MM.1S (cell line): ENCODE results near the gene SLC31A2.
"Not testable (repeated sequence)": the region's sequence is repeated elsewhere in the genome, so short reads cannot be mapped to it uniquely, and the experiment has no call there.

Experiments
- DNase-seq: peaks from one replicate; pipeline ENCODE4 v3.0.0-alpha.2; 2015
- H2AFZ ChIP-seq: fragments of 300-600 bp; sonication (generic); 2 replicates; pipeline ENCODE4 v1.6.0; 2016; ENCODE audit warnings: antibody characterized with exemption, low read length
- H3F3A ChIP-seq: fragments of 300-600 bp; sonication (generic); 2 replicates; pipeline ENCODE4 v1.6.1; 2016; ENCODE audit warnings: mild to moderate bottlenecking, antibody characterized with exemption, low read length, moderate library complexity, mixed read lengths; ENCODE audit not compliant: insufficient read depth
- H3K27ac ChIP-seq: fragments of 300-600 bp; sonication (generic); 2 replicates; pipeline ENCODE4 v1.5.1; 2016; ENCODE audit warnings: mild to moderate bottlenecking, low read length
- H3K27me3 ChIP-seq: fragments of 300-600 bp; sonication (generic); replicated peaks from 2 replicates; pipeline ENCODE4 v1.6.0; 2016; ENCODE audit warnings: low read length; ENCODE audit not compliant: insufficient read depth
- H3K36me3 ChIP-seq: fragments of 300-600 bp; sonication (generic); replicated peaks from 2 replicates; pipeline ENCODE4 v1.6.1; 2016; ENCODE audit warnings: mild to moderate bottlenecking, low read length, mixed read lengths; ENCODE audit not compliant: insufficient read depth
- H3K4me1 ChIP-seq: fragments of 300-600 bp; sonication (generic); 2 replicates; pipeline ENCODE4 v1.6.1; 2016; ENCODE audit warnings: low read length, mixed read lengths
- H3K4me2 ChIP-seq: fragments of 300-600 bp; sonication (generic); 2 replicates; pipeline ENCODE4 v1.6.0; 2016; ENCODE audit warnings: low read depth, low read length
- H3K4me3 ChIP-seq: fragments of 300-600 bp; sonication (generic); 2 replicates; pipeline ENCODE4 v1.5.1; 2016; ENCODE audit warnings: low read length, mixed read lengths
- H3K79me2 ChIP-seq: fragments of 300-600 bp; sonication (generic); 2 replicates; pipeline ENCODE4 v1.6.1; 2016; ENCODE audit warnings: mixed run types, low read length, mixed read lengths
- H3K9ac ChIP-seq: fragments of 300-600 bp; sonication (generic); 2 replicates; pipeline ENCODE4 v1.6.1; 2016; ENCODE audit warnings: low read length, mixed read lengths
- H3K9me2 ChIP-seq: fragments of 300-600 bp; sonication (generic); replicated peaks from 2 replicates; pipeline ENCODE4 v1.6.1; 2016; ENCODE audit warnings: mild to moderate bottlenecking, low read length, mixed read lengths; ENCODE audit not compliant: insufficient read depth
- H3K9me3 ChIP-seq: fragments of 300-600 bp; sonication (generic); replicated peaks from 2 replicates; pipeline ENCODE4 v1.6.1; 2016; ENCODE audit warnings: mild to moderate bottlenecking, low read length, mixed read lengths; ENCODE audit not compliant: insufficient read depth
- H4K20me1 ChIP-seq: fragments of 300-600 bp; sonication (generic); 2 replicates; pipeline ENCODE4 v1.6.1; 2016; ENCODE audit warnings: mild to moderate bottlenecking, low read length, moderate library complexity, mixed read lengths; ENCODE audit not compliant: insufficient read depth
- CTCF ChIP-seq: fragments of 300-600 bp; sonication (generic); IDR thresholded peaks from 2 replicates; pipeline ENCODE4 v1.5.1; 2016; ENCODE audit warnings: antibody characterized with exemption, low read length, mixed read lengths
- EZH2 ChIP-seq: fragments of 300-600 bp; sonication (generic); optimal IDR thresholded peaks from 2 replicates; pipeline ENCODE3; 2017; ENCODE audit warnings: low read depth, mild to moderate bottlenecking, antibody characterized with exemption, low read length, mixed read lengths
- EZH2phosphoT487 ChIP-seq: fragments of 300-600 bp; sonication (generic); IDR thresholded peaks from 2 replicates; pipeline ENCODE4 v1.6.1; 2018; ENCODE audit warnings: antibody characterized with exemption, low read length

Gene SLC31A2

GRCh38 chr9:113112706-113113510 is 37.9 kb upstream of the SLC31A2 start:
- DNase-seq: not testable (repeated sequence)

GRCh38 chr9:113118829-113119228 is 32.0 kb upstream of the SLC31A2 start:
- H3K9me3 ChIP-seq, H3K27ac ChIP-seq, H3K27me3 ChIP-seq, H3K4me3 ChIP-seq, H3K9ac ChIP-seq, H3K79me2 ChIP-seq, H3K4me1 ChIP-seq, H3K36me3 ChIP-seq, DNase-seq, H3F3A ChIP-seq, H4K20me1 ChIP-seq, H3K4me2 ChIP-seq, H2AFZ ChIP-seq, H3K9me2 ChIP-seq: not testable (repeated sequence)

More at GRCh38 chr9:113112706-113113510, 37.9 kb upstream of the SLC31A2 start:
- H3K4me2 ChIP-seq, H4K20me1 ChIP-seq, H3K9me2 ChIP-seq, H3F3A ChIP-seq, H3K4me3 ChIP-seq, H3K4me1 ChIP-seq, H3K9me3 ChIP-seq, H3K27ac ChIP-seq, H3K9ac ChIP-seq, H2AFZ ChIP-seq, H3K79me2 ChIP-seq, H3K36me3 ChIP-seq: not testable (repeated sequence)
- TF ChIP-seq CTCF: peak; percentile 15
- peaks cover 11% of the 10 kb centered on the region for H3K27me3 ChIP-seq

- no peaks in the 10 kb centered on the region for H3K79me2 ChIP-seq
- no peak overlapping the region for H3K4me2 ChIP-seq
- no peaks in the 10 kb centered on the region for H4K20me1 ChIP-seq
- H2AFZ ChIP-seq: no peak overlapping the region
- H3K4me3 ChIP-seq: no peak overlapping the region
- no peaks in the 10 kb centered on the region for H3K9me3 ChIP-seq
- H3K27ac ChIP-seq: no peak overlapping the region
- peaks cover 3% of the 10 kb centered on the region; the same call in 1 of the 2 replicates for H3K4me1 ChIP-seq
- H3K36me3 ChIP-seq: no peaks in the 10 kb centered on the region
- no peaks in the 10 kb centered on the region for H3K27me3 ChIP-seq
- no peak for DNase-seq
- no peaks in the 10 kb centered on the region for H3K9me2 ChIP-seq
- TF ChIP-seq EZH2phosphoT487: no peak
- TF ChIP-seq EZH2: no peak
- no peak for TF ChIP-seq CTCF
- H3F3A ChIP-seq: no peaks in the 10 kb centered on the region
- no peak overlapping the region for H3K9ac ChIP-seq
Measured at GRCh38 chr9:113125386-113126035, 25.3 kb upstream of the SLC31A2 start.

- H3K36me3 ChIP-seq: no peaks in the 10 kb centered on the region
- H3K79me2 ChIP-seq: no peaks in the 10 kb centered on the region
- no peak for DNase-seq
- no peaks in the 10 kb centered on the region for H3K27me3 ChIP-seq
- H4K20me1 ChIP-seq: no peaks in the 10 kb centered on the region
- H3K9me2 ChIP-seq: no peaks in the 10 kb centered on the region
- no peak overlapping the region for H3K9ac ChIP-seq
- H3K4me2 ChIP-seq: no peak overlapping the region
- H3K4me1 ChIP-seq: peaks cover 21% of the 10 kb centered on the region
- H3K4me3 ChIP-seq: no peak overlapping the region
- TF ChIP-seq EZH2phosphoT487: no peak
- no peak for TF ChIP-seq CTCF
- TF ChIP-seq EZH2: no peak
- no peaks in the 10 kb centered on the region for H3K9me3 ChIP-seq
- no peak overlapping the region for H3K27ac ChIP-seq
- peaks cover 5% of the 10 kb centered on the region; the same call in 1 of the 2 replicates for H3F3A ChIP-seq
- H2AFZ ChIP-seq: no peak overlapping the region
Measured at GRCh38 chr9:113129466-113129865, 21.3 kb upstream of the SLC31A2 start.
